K562 (cell line): ENCODE data around the gene LRRC51. TPM values are rescaled to one million over a fixed set of nuclear protein-coding genes. Genes with fewer than 3 reads are reported as not detected.

Experiments used
- ATAC-seq: fragments of 200-7000 bp; cut with Tn5 transposase; 3 replicates; pipeline ENCODE4 v1.9.1; 2020; ENCODE audit warnings: moderate library complexity
- BruUV-seq: library from RNA; stranded (reverse); fragments of 400-500 nt; replicated peaks from 2 replicates; lab custom pipeline; 2021; lab: Mats Ljungman, UMichigan
- CTCF ChIA-PET: fragments of 300-600 bp; formaldehyde crosslinking; extraction: SDS; loops from one replicate; lab custom pipeline; 2021; ENCODE audit warnings: low intra/inter-chr PET ratio; lab: Yijun Ruan, JAX
- POLR2A ChIA-PET: fragments of 300-600, 350-650 bp; sonication (Branson Sonifier 250); formaldehyde crosslinking; extraction: SDS; loops from one replicate; lab custom pipeline; 2021; ENCODE audit warnings: antibody characterized with exemption, inconsistent platforms; lab: Yijun Ruan, JAX
- DNase-seq, 4 experiments: peaks; one replicate each; pipeline versions ENCODE4 v3.0.0 to v3.0.0-alpha.2; 2011 to 2018; ENCODE audit warnings: low spot score in 3 of 4, mixed read lengths in 3 of 4; ENCODE audit errors: extremely low read depth in 1 of 4
- FAIRE-seq: peaks from 2 replicates; lab custom pipeline; 2011; peaks lifted over from hg19 to GRCh38; lab: Jason Lieb, UNC
- H2AFZ ChIP-seq: 2 replicates; pipeline ENCODE4 v1.6.0; 2011; ENCODE audit warnings: low read depth, low read length, control low read depth, inconsistent platforms
- H3K27ac ChIP-seq: fragments of 200-600 bp; 3 replicates; pipeline ENCODE4 v1.8.0; 2011; ENCODE audit warnings: low read depth, mild to moderate bottlenecking, control low read depth, inconsistent platforms, low read length, moderate library complexity, mixed read lengths; ENCODE audit errors: extremely low read depth
- H3K27me3 ChIP-seq, 2 experiments: fragments of 300-600 bp in 1 of 2; 2 replicates in 1 of 2; 3 replicates in 1 of 2; pipeline versions ENCODE4 v1.6.0 to v1.8.0; 2011; ENCODE audit warnings: inconsistent platforms in 2 of 2, low read length in 2 of 2, mild to moderate bottlenecking in 1 of 2, mixed read lengths in 1 of 2, moderate library complexity in 1 of 2; ENCODE audit not compliant: control insufficient read depth in 2 of 2, insufficient read depth in 2 of 2
- H3K36me3 ChIP-seq: fragments of 300-600 bp; 3 replicates; pipeline ENCODE4 v1.8.0; 2011; ENCODE audit warnings: mild to moderate bottlenecking, low read length, inconsistent platforms; ENCODE audit not compliant: control insufficient read depth, insufficient read depth
- H3K4me1 ChIP-seq, 2 experiments: fragments of 200-600 bp in 1 of 2; replicated peaks in 1 of 2; 2 replicates in 1 of 2; 3 replicates in 1 of 2; pipeline versions ENCODE4 v1.5.1 to v1.8.0; 2011; ENCODE audit warnings: inconsistent platforms in 2 of 2, low read length in 2 of 2, mild to moderate bottlenecking in 1 of 2, mixed read lengths in 1 of 2, moderate library complexity in 1 of 2; ENCODE audit not compliant: control insufficient read depth in 2 of 2, insufficient read depth in 2 of 2
- H3K4me2 ChIP-seq: 2 replicates; pipeline ENCODE4 v1.6.1; 2011; ENCODE audit warnings: low read length, control low read depth, inconsistent platforms, mixed read lengths; ENCODE audit not compliant: insufficient read depth
- H3K4me3 ChIP-seq: fragments of 200-600 bp; sonication (generic), shearing (Covaris generic); 2 replicates; pipeline ENCODE4 v1.5.1; 2016; ENCODE audit warnings: control low read depth, inconsistent platforms
- H3K79me2 ChIP-seq: fragments of 200-600 bp; 3 replicates; pipeline ENCODE4 v1.8.0; 2011; ENCODE audit warnings: low read length, inconsistent platforms; ENCODE audit not compliant: control insufficient read depth, insufficient read depth
- H3K9ac ChIP-seq, 2 experiments: 2 replicates each; pipeline versions ENCODE4 v1.6.0 to v1.6.1; 2011; ENCODE audit warnings: low read depth in 2 of 2, low read length in 2 of 2, control low read depth in 1 of 2, inconsistent platforms in 1 of 2, mild to moderate bottlenecking in 1 of 2, mixed read lengths in 1 of 2; ENCODE audit not compliant: insufficient read depth in 1 of 2
- H3K9me1 ChIP-seq: one replicate; pipeline ENCODE4 v1.6.0; 2011; ENCODE audit warnings: inconsistent platforms, mild to moderate bottlenecking, low read length, moderate library complexity; ENCODE audit not compliant: control insufficient read depth, insufficient read depth
- H3K9me3 ChIP-seq: replicated peaks from 2 replicates; pipeline ENCODE4 v1.5.1; 2011; ENCODE audit warnings: low read depth, low read length, inconsistent platforms; ENCODE audit not compliant: control insufficient read depth, insufficient read depth
- H4K20me1 ChIP-seq: replicated peaks from 2 replicates; pipeline ENCODE4 v1.6.1; 2011; ENCODE audit warnings: low read length, inconsistent platforms, mixed read lengths; ENCODE audit not compliant: control insufficient read depth, insufficient read depth
- GTF2E2 ChIP-seq: fragments of 200-800 bp; sonication (Bioruptor generic); IDR thresholded peaks from 2 replicates; pipeline ENCODE4 v1.6.1; 2016; ENCODE audit warnings: missing genetic modification characterization, missing compliant biosample characterization
- RBBP5 ChIP-seq: fragments of 200-600 bp; sonication (generic); IDR thresholded peaks from 2 replicates; pipeline ENCODE4 v1.6.1; 2012; ENCODE audit warnings: borderline replicate concordance, mild to moderate bottlenecking, low read length, control low read depth, inconsistent platforms; ENCODE audit not compliant: insufficient read depth, poor library complexity, severe bottlenecking
- SUPT5H ChIP-seq: fragments of 450-650 bp; IDR thresholded peaks from 2 replicates; pipeline ENCODE4 v1.6.1; 2016
- ZNF583 ChIP-seq: fragments of 250-450 bp; sonication (Bioruptor Pico); IDR thresholded peaks from 2 replicates; pipeline ENCODE4 v1.4.0; 2020
- WGBS: fragments of 100-300 bp; shearing (Covaris generic); methylation state at CpG from one replicate; pipeline ENCODE4 v1.1.6; 2016; ENCODE audit warnings: low coverage, mixed read lengths; ENCODE audit not compliant: insufficient coverage; ENCODE audit errors: missing lambda C conversion rate; 5-methylcytosine and 5-hydroxymethylcytosine counted together
- in situ Hi-C: fragments of 300-500 bp; cut with MboI; formaldehyde crosslinking; loops from 4 replicates; pipeline ENCODE4 v1.15.0; 2018; ENCODE audit warnings: inconsistent platforms, mixed read lengths
- intact Hi-C: fragments of 100-400 bp; cut with micrococcal nuclease; formaldehyde crosslinking; loops from 2 replicates; pipeline ENCODE4 v1.14.2; 2022
- polyA plus RNA-seq, 8 experiments: library from polyadenylated mRNA; depleted of rRNA in 4 of 8; stranded (reverse) in 5 of 8; unstranded in 3 of 8; fragments of >200 nt; fragmentation: Nextera tagmentation in 2 of 8; fragmentation: Illumina TruSeq in 1 of 8; extraction: Ambion mirVana in 2 of 8; extraction: Trizol in 1 of 8; gene quantifications; 2 replicates each; pipeline versions ENCODE4 v1.2.1 to v1.2.3, GENCODE V29; 2011 to 2014; ENCODE audit warnings: inconsistent platforms in 1 of 8, missing spikeins in 1 of 8
- total RNA-seq, 7 experiments: library from RNA; depleted of rRNA in 6 of 7; stranded (reverse); fragments of >200 nt in 6 of 7; fragmentation: Illumina TruSeq in 2 of 7; extraction: Trizol in 2 of 7; gene quantifications; 2 replicates each; pipeline versions ENCODE4 v1.2.1 to v1.2.3, GENCODE V29; 2011 to 2021; ENCODE audit warnings: low replicate concordance in 1 of 7
- TF ChIP-seq, protein P1 (sequence below): fragments of 250-450 bp; sonication (Bioruptor Pico); IDR thresholded peaks from 2 replicates; pipeline ENCODE4 v1.4.0; 2020

The LRRC51 gene
- total and polyA plus RNA-seq, 9 of the 15 experiments (the other 6 are each of a cell fraction or from before 2014, with no cell fraction given): 4.7 to 10.6 (median 5.6) TPM

DNA sequence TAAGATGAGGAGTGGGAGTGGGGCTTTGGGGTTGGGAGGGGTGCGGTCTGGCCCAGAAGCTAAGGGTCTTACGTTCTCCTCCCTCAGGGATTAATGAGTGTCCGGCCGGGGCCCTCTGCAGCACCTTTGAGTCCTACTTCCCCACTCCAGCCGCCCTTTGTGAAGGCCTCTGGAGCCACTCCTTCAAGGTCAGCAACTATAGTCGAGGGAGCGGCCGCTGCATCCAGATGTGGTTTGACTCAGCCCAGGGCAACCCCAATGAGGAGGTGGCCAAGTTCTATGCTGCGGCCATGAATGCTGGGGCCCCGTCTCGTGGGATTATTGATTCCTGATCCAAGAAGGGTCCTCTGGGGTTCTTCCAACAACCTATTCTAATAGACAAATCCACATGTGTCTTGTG lies 58.9 kb downstream of the LRRC51 start:
- H3K27ac ChIP-seq: no peak overlapping the region
- H3K4me3 ChIP-seq: no peak overlapping the region
- no peak overlapping the region for H3K9ac ChIP-seq
- FAIRE-seq (no peak), ATAC-seq (no peak), DNase-seq (no peak)
- no peak for TF ChIP-seq GTF2E2 (tag)
- TF ChIP-seq, protein P1, sequence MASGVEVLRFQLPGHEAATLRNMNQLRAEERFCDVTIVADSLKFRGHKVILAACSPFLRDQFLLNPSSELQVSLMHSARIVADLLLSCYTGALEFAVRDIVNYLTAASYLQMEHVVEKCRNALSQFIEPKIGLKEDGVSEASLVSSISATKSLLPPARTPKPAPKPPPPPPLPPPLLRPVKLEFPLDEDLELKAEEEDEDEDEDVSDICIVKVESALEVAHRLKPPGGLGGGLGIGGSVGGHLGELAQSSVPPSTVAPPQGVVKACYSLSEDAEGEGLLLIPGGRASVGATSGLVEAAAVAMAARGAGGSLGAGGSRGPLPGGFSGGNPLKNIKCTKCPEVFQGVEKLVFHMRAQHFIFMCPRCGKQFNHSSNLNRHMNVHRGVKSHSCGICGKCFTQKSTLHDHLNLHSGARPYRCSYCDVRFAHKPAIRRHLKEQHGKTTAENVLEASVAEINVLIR (CRISPR knock-in tag): no peak
- no peak for TF ChIP-seq ZNF583 (CRISPR knock-in tag)
- TF ChIP-seq SUPT5H: no peak
- no peak for TF ChIP-seq RBBP5
- H4K20me1 ChIP-seq: no peaks in the 10 kb centered on the region
- 50% methylated on average over 7 of the region's 11 CpGs for WGBS
- no peak overlapping the region for H2AFZ ChIP-seq
- H3K36me3 ChIP-seq: no peaks in the 10 kb centered on the region
- no peaks in the 10 kb centered on the region for H3K9me3 ChIP-seq
- no peak overlapping the region for H3K4me2 ChIP-seq
- H3K27me3 ChIP-seq: no peaks in the 10 kb centered on the region
- no peaks in the 10 kb centered on the region for H3K9me1 ChIP-seq
- CTCF ChIA-PET: no interaction called here
- in situ Hi-C loops (no loop called here), intact Hi-C loops (no loop called here)
- H3K4me1 ChIP-seq: peaks cover 3 to 6% of the 10 kb centered on the region in 2 experiments; a peak in 3 of 5 replicates
- POLR2A ChIA-PET: interaction anchor here (1.7 to 2.2 kb wide), 2 partner anchors 8 to 27 kb away, joined by 3 to 5 read pairs; partner anchors contain the start of gene ANAPC15
- H3K79me2 ChIP-seq: no peaks in the 10 kb centered on the region
- BruUV-seq: no TSS peak
